GM12874 (cell line): ENCODE measurements around the gene RGPD8.

Experiments
- CTCF ChIP-seq: IDR thresholded peaks from 2 replicates; pipeline ENCODE4 v1.5.1; 2011; ENCODE audit warnings: low read depth, mild to moderate bottlenecking, control low read depth, low read length, moderate library complexity; ENCODE audit not compliant: insufficient read depth

Gene RGPD8

GRCh38 chr2:112340475-112341267 is 92.8 kb downstream of the RGPD8 start:
- no peak for TF ChIP-seq CTCF

GRCh38 chr2:112339986-112340385 is 93.5 kb downstream of the RGPD8 start:
- no peak for TF ChIP-seq CTCF

GRCh38 chr2:112335600-112335999 is 97.8 kb downstream of the RGPD8 start:
- TF ChIP-seq CTCF, result no peak

- no peak for TF ChIP-seq CTCF
Observed at GRCh38 chr2:112332123-112332696, 101.2 kb downstream of the RGPD8 start.

GRCh38 chr2:112322919-112323318 is 110.5 kb downstream of the RGPD8 start:
- no peak for TF ChIP-seq CTCF

- no peak for TF ChIP-seq CTCF
Observed at GRCh38 chr2:112321375-112322320, 111.8 kb downstream of the RGPD8 start.
